RPMI8226 (cell line): ENCODE results near the gene VWCE.
A peak's percentile ranks its signal among the peaks of the same experiment; 100 is the strongest.

ENCODE experiments used
- DNase-seq: peaks from one replicate; pipeline ENCODE4 v3.0.0-alpha.2; 2015

The VWCE gene

DNA sequence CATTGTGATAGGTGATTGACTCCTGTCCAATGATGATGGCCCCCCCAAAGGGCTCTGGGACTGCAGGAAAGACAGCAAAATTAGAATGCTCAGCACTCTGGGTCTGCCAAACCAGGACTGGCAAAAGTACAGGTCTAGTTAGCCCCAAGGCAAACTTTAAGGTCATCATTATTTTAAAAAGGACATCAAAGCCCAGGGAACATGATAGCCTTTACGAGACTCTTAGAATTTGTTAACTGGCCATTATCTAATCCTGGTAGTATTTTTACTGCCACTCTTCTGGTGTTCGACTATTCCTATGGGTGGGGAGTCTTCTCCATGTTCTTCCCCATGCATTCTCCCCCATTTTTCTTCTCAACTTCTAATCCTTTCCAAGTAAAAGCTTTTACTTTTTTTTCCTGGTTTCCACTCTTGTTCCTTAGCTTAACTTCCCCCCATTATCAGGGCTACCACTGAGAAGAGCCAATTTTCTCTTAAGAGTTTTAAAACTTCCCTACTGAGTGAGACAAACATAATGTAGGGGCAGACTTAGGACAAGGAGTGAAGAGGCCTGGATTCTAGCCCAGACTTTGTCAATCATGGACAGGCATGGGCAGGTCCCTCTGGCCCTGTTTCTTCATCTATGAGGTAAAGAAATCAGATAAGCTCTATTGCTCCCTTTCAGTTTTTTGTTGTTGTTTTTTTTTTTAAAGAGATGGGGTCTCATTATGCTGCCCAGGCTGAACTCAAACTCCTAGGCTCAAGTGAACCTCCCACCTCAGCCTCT, 30.7 kb upstream of the VWCE start:
- DNase-seq, result no peak

DNA sequence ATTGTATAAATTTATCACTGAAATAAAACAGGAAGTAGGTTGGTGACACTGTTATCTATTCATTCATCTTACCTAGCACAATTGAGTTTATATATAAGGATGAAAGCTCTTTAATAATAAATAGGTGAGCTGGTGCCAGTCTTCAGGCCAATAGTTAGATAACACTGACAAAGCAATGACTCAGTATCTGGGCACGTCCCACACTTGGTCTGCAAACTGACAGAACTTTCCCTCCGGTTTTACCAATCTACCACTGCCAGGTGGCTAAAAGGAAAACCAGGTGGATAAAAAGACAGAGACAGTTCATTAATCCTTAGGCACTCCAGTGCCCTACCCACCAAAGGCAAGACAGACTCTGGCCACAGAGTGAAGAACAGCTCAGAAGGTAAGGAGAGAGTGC, 20.1 kb upstream of the VWCE start:
- no peak for DNase-seq

DNA sequence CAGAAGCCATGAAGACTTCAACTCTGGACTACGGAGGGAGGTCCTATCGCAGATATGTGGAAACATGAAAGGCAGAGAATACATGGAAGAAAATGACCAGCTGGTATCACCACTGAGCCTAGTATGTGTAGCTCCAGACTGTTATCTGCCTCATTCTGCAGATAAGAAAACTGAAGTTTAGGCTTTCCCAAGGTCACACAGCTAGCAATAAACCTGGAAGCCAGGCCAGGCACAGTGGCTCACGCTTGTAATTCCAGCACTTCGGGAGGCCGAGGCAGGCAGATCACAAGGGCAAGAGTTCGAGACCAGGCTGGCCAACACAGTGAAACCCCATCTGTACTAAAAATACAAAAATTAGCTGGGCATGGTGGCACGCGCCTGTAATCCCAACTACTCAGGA, 15.6 kb upstream of the VWCE start:
- DNase-seq, result no peak

DNA sequence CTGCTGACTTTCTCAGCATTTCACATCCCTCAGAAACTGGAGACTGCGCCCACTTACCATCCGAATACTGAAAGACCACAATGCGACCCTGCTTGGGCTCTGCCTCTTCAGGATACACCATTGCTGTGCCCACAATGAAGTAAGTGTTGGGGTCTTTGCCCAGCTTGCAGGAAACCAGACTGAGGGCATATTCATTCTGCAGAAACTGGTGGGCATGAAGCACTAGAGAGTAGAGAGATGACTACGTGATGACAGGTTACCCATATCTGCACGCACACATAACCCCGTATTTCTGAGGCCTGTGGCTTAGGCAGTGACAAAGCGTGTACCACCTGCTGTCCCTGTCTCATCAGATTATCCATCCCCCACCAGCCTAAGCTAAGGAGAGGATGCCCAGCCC, 14.6 kb upstream of the VWCE start:
- DNase-seq, result no peak

DNA sequence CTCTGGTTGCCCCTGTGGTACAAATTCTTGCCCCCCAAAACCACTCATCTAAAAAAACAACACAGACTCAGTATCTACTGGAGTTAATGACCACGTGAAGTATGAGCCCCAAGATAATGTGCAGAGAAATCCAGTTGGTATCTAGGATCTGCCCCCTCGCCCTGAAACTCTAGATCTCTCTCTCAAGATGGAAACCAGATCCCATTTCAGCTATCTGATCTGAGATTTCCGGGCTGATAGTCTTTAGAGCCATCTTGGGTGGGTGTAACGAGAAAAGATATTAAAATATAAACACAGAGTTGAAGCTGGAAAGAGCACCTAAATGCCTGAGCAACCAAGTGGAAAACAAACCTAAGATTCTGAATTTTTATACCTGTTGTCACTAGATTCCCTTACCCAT, 14.0 kb upstream of the VWCE start:
- no peak for DNase-seq

GRCh38 chr11:61307354-61307753, 12.2 kb upstream of the VWCE start:
- no peak for DNase-seq

DNA sequence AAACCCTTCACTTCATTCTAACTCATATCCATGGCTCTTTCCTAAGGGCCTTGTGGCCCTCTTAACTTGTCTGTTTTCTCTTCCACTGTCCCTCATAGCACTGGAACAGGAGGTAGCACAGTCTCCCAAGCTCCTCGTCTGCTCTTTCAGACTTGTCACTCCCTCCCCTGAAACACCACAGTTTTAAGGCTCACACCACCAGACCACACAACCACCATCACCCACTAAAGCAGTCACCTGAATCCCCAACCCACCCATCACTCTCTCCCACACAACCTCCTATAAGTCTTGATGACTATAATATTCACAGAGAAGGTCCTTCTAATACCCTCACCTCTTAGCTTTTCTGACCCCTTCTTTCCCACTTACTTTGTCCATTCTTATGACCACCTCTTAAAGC, 11.1 kb upstream of the VWCE start:
- DNase-seq, result no peak

- no peak for DNase-seq
Measured at GRCh38 chr11:61305417-61305816, 10.3 kb upstream of the VWCE start.

GRCh38 chr11:61303725-61304124, 8.6 kb upstream of the VWCE start:
- DNase-seq, result no peak

- DNase-seq, result no peak
Measured at GRCh38 chr11:61302550-61302949, 7.4 kb upstream of the VWCE start.

- DNase-seq, result no peak
Measured at GRCh38 chr11:61298663-61299244, 3.6 kb upstream of the VWCE start.

DNA sequence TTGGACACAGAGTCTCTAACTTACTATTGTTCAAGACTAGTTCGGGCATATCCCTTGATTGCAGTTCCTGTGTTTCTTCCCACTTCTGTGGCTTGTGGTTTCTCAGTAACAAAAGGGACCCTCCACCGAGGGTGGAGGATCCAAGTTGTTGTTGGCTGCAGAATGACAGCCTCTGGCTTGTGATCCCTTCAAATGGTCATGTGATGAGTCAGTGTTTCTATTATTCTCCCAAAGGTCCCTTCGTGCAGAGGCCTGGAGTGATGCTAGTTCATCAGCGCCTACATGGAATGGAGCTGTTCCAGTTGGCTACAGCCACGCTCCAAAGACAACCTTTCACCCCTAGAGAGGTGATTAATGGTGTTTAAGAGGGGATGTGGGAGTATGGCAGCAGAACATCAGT, 2.6 kb upstream of the VWCE start:
- no peak for DNase-seq

DNA sequence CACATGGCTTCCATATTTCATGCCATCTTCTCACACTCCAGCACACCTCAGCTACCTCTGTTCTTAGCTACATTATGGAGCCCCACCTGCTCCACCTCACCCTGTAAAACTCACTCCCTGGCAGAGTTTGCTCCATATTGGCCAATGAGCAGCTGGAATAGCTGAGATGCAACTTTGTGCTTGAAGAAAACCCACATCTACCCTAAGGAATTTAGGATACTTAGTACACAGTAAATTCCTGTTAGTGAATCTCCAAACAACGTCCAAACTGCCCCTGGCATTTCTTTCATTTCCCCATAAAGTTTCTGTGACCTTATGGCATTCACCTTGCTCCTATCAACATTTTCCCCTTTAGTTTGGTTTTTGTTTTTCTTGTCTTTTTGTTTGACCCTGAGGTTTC, 2.2 kb upstream of the VWCE start:
- DNase-seq, result no peak

DNA sequence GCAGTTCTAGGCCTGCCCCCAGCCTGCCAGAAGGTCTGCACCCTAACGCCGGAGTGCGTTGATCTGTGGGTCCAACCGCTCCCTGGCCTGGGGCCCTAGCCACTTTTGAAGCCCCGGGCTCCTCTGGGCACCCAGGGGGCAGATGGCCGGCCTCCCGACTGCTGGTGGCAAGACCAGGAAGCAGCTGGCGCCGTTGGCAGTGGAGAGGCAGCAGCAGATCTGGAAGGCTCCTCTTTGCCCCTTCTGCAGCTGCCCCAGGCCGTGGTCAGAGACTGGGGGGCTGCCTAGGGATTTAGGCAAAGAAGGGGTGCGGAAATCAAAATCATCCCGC, 445 bp upstream of the VWCE start:
- DNase-seq, result no peak

DNA sequence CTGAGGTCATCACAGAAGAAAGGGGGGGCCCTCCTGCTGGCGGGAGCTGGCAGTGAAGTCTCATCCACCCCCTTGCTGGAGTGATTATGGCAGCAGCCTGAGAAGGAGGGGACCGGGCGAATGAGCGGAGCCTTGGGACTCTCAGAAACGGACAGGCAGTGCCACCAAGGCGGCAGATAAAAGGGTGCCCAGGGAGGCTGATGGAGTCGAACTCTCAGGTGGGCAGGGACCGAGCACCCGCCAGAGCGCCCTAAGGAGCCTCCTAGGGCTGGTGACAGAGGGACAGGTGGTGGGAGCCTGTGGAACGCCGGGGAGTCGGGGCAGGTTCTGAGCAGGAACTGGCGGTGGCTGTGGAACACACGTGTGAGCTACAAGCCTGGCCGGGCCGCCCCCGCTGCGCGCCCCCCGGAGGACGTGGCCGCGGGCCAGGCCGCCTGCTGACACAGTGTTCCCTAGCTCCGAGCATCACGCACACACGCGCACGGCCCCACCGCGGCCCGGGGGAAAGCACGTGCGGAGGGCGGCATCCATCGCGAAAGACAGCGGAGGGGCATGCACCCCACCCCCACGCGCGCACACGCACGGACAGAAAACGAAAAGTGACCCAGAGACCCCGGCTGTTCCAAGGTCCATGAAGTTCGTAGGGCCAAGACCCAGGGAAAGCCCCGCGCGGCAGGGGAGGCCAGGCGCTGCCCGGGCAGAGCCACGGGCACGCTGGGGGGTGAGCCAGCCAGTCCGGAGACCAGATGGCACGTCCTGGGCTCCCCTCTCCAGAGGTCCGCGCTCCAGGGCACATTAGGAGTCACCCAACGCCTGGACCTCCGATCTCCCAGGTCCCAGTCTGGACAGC, 1.0 kb downstream of the VWCE start:
- DNase-seq, result peak; percentile 72

- DNase-seq, result no peak
Measured at GRCh38 chr11:61292356-61292755, 2.8 kb downstream of the VWCE start.

DNA sequence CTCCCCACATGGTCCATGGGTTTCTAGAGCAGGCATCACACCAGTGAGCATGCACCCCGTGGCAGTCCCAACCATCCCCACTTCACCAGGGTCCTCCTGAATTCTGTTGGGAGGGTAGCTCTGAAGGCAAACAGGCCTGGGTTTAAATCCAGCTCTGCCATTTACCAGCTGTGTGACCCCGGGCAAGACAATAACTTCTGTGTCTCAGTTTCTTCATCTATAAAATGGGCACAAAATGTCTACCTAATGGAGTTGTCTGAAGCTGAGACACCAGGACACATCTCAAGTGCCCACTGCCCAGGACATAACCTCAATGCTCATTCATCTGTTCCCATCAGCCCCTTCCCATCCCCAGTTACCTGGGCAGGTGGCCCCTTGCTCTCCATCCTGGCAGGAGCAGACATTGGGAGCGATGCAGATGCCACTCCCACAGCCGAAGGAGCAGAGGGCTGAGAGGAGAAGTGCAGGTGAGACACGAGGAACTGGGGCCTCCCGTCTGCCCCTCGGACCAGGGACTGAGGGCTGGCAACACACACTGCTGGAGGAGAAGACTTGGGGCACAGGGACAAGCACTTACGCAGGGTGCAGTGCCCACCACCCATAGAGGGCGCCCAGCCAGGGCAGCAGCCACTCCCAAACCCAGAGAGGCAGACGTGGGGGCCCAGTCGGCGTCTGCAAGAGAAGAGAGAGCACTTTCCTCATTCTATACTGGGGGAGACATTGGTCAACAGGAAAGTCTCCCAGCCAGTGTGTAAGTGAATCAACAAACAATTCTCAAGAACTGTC, 4.0 kb downstream of the VWCE start:
- DNase-seq, result peak; percentile 35

GRCh38 chr11:61287338-61287977, 7.7 kb downstream of the VWCE start:
- DNase-seq, result no peak

DNA sequence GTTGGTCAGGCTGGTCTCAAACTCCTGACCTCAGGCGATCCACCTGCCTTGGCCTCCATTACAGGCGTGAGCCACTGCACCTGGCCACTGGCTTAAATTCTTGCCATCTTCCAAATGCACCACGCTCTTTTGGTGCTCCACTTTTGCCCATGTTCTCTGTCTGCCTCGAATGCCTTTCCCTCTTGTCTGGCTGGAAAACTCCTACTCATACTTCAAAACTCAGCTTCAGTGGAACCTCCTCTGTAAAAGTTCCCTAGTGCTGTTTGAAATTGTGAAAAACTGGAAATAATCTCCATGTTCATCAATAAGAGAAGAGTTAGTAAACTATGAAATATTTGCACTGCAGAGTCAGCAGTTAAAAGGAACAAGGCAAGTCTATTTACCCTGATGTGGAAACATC, 11.5 kb downstream of the VWCE start:
- DNase-seq, result no peak

- DNase-seq, result peak; percentile 31
Measured at GRCh38 chr11:61281581-61282250, 13.4 kb downstream of the VWCE start.

GRCh38 chr11:61280883-61281580, 14.1 kb downstream of the VWCE start:
- no peak for DNase-seq
